ENCODE data around the gene HJURP.
A peak's percentile ranks its signal among the peaks of the same experiment; 100 is the strongest.

HJURP gene

GRCh38 chr2:233831861-233832260 lies 22.5 kb downstream of the HJURP start:
- Histone ChIP-seq H3K14ac (ENCODE audit: low read length) (no peak overlapping the region), H3K9ac (ENCODE audit: low read depth, low read length, poor library complexity) (no peak overlapping the region), H3K4ac (ENCODE audit: low read length) (no peak overlapping the region), H2BK12ac (ENCODE audit: low read length) (no peak overlapping the region), H3K18ac (ENCODE audit: low read length) (no peak overlapping the region), H2AK5ac (ENCODE audit: low read depth, low read length) (no peak overlapping the region), H3K27me3 (ENCODE audit: control insufficient read depth in 3 of 3, insufficient read depth in 3 of 3, low read depth in 1 of 3, low read length in 3 of 3) (no peaks in the 10 kb centered on the region), H2BK120ac (ENCODE audit: low read depth, low read length) (no peak overlapping the region), H3K4me3 (ENCODE audit: low read length in 2 of 2) (no peak overlapping the region), H2AFZ (ENCODE audit: low read length) (no peak overlapping the region), H3K27ac (replicated peaks; ENCODE audit: low read length) (no peak overlapping the region), H2BK15ac (ENCODE audit: low read length) (no peak overlapping the region), H2BK5ac (ENCODE audit: low read length) (no peak overlapping the region), H3K9me3 (replicated peaks in 1 of 2; ENCODE audit: control insufficient read depth in 2 of 2, insufficient read depth in 1 of 2, low read depth in 1 of 2, low read length in 2 of 2) (peaks cover 0 to 3% of the 10 kb centered on the region in 2 donors), H3K4me2 (ENCODE audit: insufficient read depth, low read length, poor library complexity, severe bottlenecking) (no peak overlapping the region), H3K23ac (ENCODE audit: low read depth, low read length, poor library complexity) (no peak overlapping the region), H3K79me1 (ENCODE audit: low read depth, low read length) (peaks cover 1% of the 10 kb centered on the region), H3K4me1 (ENCODE audit: control insufficient read depth in 2 of 2, insufficient read depth in 1 of 2, low read depth in 1 of 2, low read length in 2 of 2) (peaks cover 6% of the 10 kb centered on the region in 2 donors), H4K8ac (ENCODE audit: low read depth, low read length) (no peak overlapping the region), H3K36me3 (replicated peaks in 1 of 2; ENCODE audit: control insufficient read depth in 2 of 2, insufficient read depth in 2 of 2, low read length in 2 of 2) (peaks cover 20 to 38% of the 10 kb centered on the region in 2 donors), H4K91ac (ENCODE audit: low read depth, low read length, poor library complexity) (no peak overlapping the region)
- no CpG with 5 or more reads among the region's 6 CpGs for WGBS, 2 donors (ENCODE audit: extremely low coverage in 2 of 2, insufficient read length in 2 of 2, insufficient replicate concordance in 1 of 2)
- no peak for DNase-seq (ENCODE audit: low spot score)

- Histone ChIP-seq H2BK120ac (ENCODE audit: low read depth, low read length) (peak overlapping the region; percentile 67), H2BK12ac (ENCODE audit: low read length) (no peak overlapping the region), H3K4ac (ENCODE audit: low read length) (no peak overlapping the region), H3K36me3 (replicated peaks in 1 of 2; ENCODE audit: control insufficient read depth in 2 of 2, insufficient read depth in 2 of 2, low read length in 2 of 2) (peaks cover 15 to 31% of the 10 kb centered on the region in 2 donors), H3K14ac (ENCODE audit: low read length) (peak overlapping the region; percentile 65), H2BK5ac (ENCODE audit: low read length) (peak overlapping the region; percentile 35), H2AK5ac (ENCODE audit: low read depth, low read length) (peak overlapping the region; percentile 63), H3K4me1 (ENCODE audit: control insufficient read depth in 2 of 2, insufficient read depth in 1 of 2, low read depth in 1 of 2, low read length in 2 of 2) (peaks cover 6% of the 10 kb centered on the region in 2 donors), H3K4me2 (ENCODE audit: insufficient read depth, low read length, poor library complexity, severe bottlenecking) (no peak overlapping the region), H3K9me3 (replicated peaks in 1 of 2; ENCODE audit: control insufficient read depth in 2 of 2, insufficient read depth in 1 of 2, low read depth in 1 of 2, low read length in 2 of 2) (peaks cover 0 to 2% of the 10 kb centered on the region in 2 donors), H3K27ac (replicated peaks; ENCODE audit: low read length) (no peak overlapping the region), H3K4me3 (ENCODE audit: low read length in 2 of 2) (no peak overlapping the region), H3K18ac (ENCODE audit: low read length) (peak overlapping the region; percentile 42), H2BK15ac (ENCODE audit: low read length) (no peak overlapping the region), H3K27me3 (ENCODE audit: control insufficient read depth in 3 of 3, insufficient read depth in 3 of 3, low read depth in 1 of 3, low read length in 3 of 3) (no peaks in the 10 kb centered on the region), H3K79me1 (ENCODE audit: low read depth, low read length) (peaks cover 1% of the 10 kb centered on the region), H4K91ac (ENCODE audit: low read depth, low read length, poor library complexity) (no peak overlapping the region), H3K23ac (ENCODE audit: low read depth, low read length, poor library complexity) (peak overlapping the region; percentile 46), H3K9ac (ENCODE audit: low read depth, low read length, poor library complexity) (no peak overlapping the region), H2AFZ (ENCODE audit: low read length) (no peak overlapping the region), H4K8ac (ENCODE audit: low read depth, low read length) (peak overlapping the region; percentile 48)
- DNase-seq (ENCODE audit: low spot score): no peak
- no CpG with 5 or more reads among the region's 14 CpGs for WGBS, 2 donors (ENCODE audit: extremely low coverage in 2 of 2, insufficient read length in 2 of 2, insufficient replicate concordance in 1 of 2)
Observed at GRCh38 chr2:233831011-233831721, 23.2 kb downstream of the HJURP start.

GRCh38 chr2:233830111-233830802 lies 24.1 kb downstream of the HJURP start:
- Histone ChIP-seq H3K4me3 (ENCODE audit: low read length in 2 of 2) (no peak overlapping the region), H2AFZ (ENCODE audit: low read length) (no peak overlapping the region), H3K9ac (ENCODE audit: low read depth, low read length, poor library complexity) (peak overlapping the region; percentile 18), H3K4me1 (ENCODE audit: control insufficient read depth in 2 of 2, insufficient read depth in 1 of 2, low read depth in 1 of 2, low read length in 2 of 2) (peaks cover 6% of the 10 kb centered on the region in 2 donors), H3K27ac (replicated peaks; ENCODE audit: low read length) (no peak overlapping the region), H2BK15ac (ENCODE audit: low read length) (no peak overlapping the region), H3K14ac (ENCODE audit: low read length) (peak overlapping the region; percentile 65), H2BK12ac (ENCODE audit: low read length) (no peak overlapping the region), H3K23ac (ENCODE audit: low read depth, low read length, poor library complexity) (no peak overlapping the region), H3K4ac (ENCODE audit: low read length) (no peak overlapping the region), H3K9me3 (replicated peaks in 1 of 2; ENCODE audit: control insufficient read depth in 2 of 2, insufficient read depth in 1 of 2, low read depth in 1 of 2, low read length in 2 of 2) (no peaks in the 10 kb centered on the region), H4K8ac (ENCODE audit: low read depth, low read length) (peak overlapping the region; percentile 48), H2BK120ac (ENCODE audit: low read depth, low read length) (no peak overlapping the region), H2AK5ac (ENCODE audit: low read depth, low read length) (peak overlapping the region; percentile 52), H4K91ac (ENCODE audit: low read depth, low read length, poor library complexity) (peak overlapping the region; percentile 69), H3K27me3 (ENCODE audit: control insufficient read depth in 3 of 3, insufficient read depth in 3 of 3, low read depth in 1 of 3, low read length in 3 of 3) (no peaks in the 10 kb centered on the region), H3K18ac (ENCODE audit: low read length) (no peak overlapping the region), H3K36me3 (replicated peaks in 1 of 2; ENCODE audit: control insufficient read depth in 2 of 2, insufficient read depth in 2 of 2, low read length in 2 of 2) (peaks cover 8 to 22% of the 10 kb centered on the region in 2 donors), H3K79me1 (ENCODE audit: low read depth, low read length) (peaks cover 1% of the 10 kb centered on the region), H2BK5ac (ENCODE audit: low read length) (no peak overlapping the region), H3K4me2 (ENCODE audit: insufficient read depth, low read length, poor library complexity, severe bottlenecking) (no peak overlapping the region)
- no peak for DNase-seq (ENCODE audit: low spot score)
- no CpG with 5 or more reads among the region's 6 CpGs for WGBS, 2 donors (ENCODE audit: extremely low coverage in 2 of 2, insufficient read length in 2 of 2, insufficient replicate concordance in 1 of 2)
